Activated T-cell treated with anti-CD3 and anti-CD28 coated beads, Interleukin-2, amount 50 U/mL, for 4 hours (primary cell): ENCODE data around the gene MDN1. TPM values are rescaled to one million over a fixed set of nuclear protein-coding genes. Genes with fewer than 3 reads are reported as not detected.
"Not testable (repeated sequence)": the region's sequence is repeated elsewhere in the genome, so short reads cannot be mapped to it uniquely, and the experiment has no call there.

Experiments used
- ATAC-seq, 2 donors: fragments of 200-7000 bp; cut with Tn5 transposase; one replicate each; pipeline ENCODE4 v1.10.0; 2021
- DNase-seq: peaks from one replicate; pipeline ENCODE4 v3.0.0-alpha.2; 2020
- H3K27me3 Mint-ChIP-seq: one replicate; pipeline ENCODE4 v1.8.0; 2021; ENCODE audit warnings: low read depth, mixed read lengths
- H3K36me3 Mint-ChIP-seq: one replicate; pipeline ENCODE4 v1.8.0; 2022; ENCODE audit warnings: mixed read lengths; ENCODE audit not compliant: insufficient read depth
- H3K4me1 Mint-ChIP-seq: one replicate; pipeline ENCODE4 v1.8.0; 2021; ENCODE audit warnings: low read depth, mixed read lengths
- H3K4me3 Mint-ChIP-seq: one replicate; pipeline ENCODE4 v1.8.0; 2021; ENCODE audit warnings: mild to moderate bottlenecking, moderate library complexity, mixed read lengths
- H3K9me3 Mint-ChIP-seq: one replicate; pipeline ENCODE4 v1.8.0; 2021; ENCODE audit warnings: mixed read lengths
- total RNA-seq, 3 donors: library from RNA; stranded (reverse); gene quantifications; one replicate each; pipeline ENCODE4 v1.2.1, GENCODE V29; 2021

MDN1 gene
- total RNA-seq, result 10 to 100 TPM; 74.7 to 93.0 (median 86.3) TPM

DNA sequence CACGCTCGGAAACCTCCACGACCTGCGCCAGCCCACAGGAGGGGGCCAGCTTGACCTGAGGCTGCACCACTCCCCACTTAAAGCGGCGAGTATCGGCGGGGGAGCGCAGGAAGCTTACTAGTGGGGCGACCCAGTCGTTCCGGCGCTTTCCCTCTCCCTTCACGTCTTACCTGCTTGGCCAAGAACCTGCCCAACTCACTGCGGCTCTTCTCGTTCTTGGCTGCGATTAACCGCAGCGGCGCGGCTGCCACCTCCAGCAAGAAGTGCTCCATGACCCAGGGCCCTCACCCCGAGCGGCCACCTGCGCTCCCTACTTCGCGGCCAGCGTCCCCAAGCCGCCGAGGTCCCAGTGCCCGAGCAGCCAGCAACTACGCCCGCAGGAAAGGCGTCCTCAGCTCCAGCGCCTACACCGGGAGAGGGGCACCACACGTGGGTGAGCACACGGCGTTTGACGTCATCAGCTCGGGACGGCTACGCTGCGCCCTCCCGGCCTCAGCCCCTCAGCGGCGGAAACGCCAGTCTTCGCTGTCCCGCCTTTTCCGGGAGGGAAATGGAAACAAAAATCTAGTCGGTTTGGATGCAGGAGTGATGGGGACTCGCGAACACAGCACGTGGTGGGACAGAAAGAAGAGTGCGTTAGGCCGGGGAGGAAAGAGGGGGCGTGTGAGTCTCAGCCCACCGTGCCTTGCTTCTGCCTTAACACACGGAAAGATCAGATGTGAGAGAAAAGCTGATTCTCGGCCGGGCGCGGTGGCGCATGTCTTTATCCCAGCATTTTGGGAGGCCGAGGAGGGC is at the start of gene MDN1:
MDN1 (minus strand) TSS at position 459 of the 795 bp plus-strand sequence; CDS start at position 272, 187 bp downstream.
- Mint-ChIP-seq H3K36me3 (no peaks in the 10 kb centered on the region), H3K4me3 (peak within 1 kb of the TSS; percentile 95), H3K4me1 (peaks cover 34% of the 10 kb centered on the region), H3K27me3 (no peaks in the 10 kb centered on the region), H3K9me3 (no peaks in the 10 kb centered on the region)
- ATAC-seq (peak; percentile 95 to 96), DNase-seq (peak; percentile 85)

DNA sequence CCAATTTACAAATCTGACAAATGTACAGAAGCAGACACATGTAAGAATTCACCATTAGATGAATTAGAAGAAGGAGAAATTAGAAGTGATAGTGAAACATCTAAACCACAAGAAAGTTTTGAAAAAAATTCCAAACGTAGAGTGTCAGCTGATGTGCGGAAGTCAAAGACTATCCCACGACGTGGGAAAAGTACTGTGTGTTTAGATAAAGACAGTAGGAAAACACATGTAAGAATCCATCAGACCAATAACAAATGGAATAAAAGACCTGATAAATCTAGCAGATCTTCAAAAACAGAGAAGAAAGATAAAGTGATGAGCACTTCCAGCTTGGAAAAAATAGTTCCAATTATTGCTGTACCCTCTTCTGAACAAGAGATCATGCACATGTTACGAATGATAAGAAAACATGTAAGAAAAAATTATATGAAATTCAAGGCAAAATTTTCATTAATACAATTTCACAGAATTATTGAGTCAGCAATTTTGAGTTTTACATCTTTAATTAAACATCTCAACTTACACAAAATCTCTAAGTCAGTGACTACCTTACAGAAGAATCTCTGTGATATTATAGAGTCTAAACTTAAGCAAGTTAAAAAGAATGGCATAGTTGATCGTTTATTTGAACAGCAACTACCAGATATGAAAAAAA is 46.6 kb upstream of the MDN1 start:
- Mint-ChIP-seq H3K36me3 (peaks cover 49% of the 10 kb centered on the region), H3K4me3 (no peak overlapping the region), H3K9me3 (no peaks in the 10 kb centered on the region), H3K4me1 (peaks cover 9% of the 10 kb centered on the region), H3K27me3 (no peaks in the 10 kb centered on the region)
- DNase-seq (no peak), ATAC-seq (no peak)

DNA sequence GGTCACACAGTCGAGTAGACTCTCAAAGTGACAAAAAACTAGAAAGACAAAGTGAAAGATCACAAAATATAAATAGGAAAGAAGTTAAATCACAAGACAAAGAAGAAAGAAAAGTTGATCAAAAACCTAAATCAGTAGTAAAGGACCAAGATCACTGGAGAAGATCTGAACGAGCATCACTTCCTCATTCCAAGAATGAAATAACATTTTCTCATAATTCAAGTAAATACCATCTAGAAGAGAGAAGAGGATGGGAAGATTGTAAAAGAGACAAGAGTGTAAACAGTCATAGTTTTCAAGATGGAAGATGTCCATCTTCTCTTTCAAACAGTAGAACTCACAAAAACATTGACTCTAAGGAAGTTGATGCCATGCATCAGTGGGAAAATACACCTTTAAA is 43.1 kb upstream of the MDN1 start:
- peaks cover 48% of the 10 kb centered on the region for H3K36me3 Mint-ChIP-seq
- no peaks in the 10 kb centered on the region for H3K9me3 Mint-ChIP-seq
- no peak for ATAC-seq
- peaks cover 15% of the 10 kb centered on the region for H3K4me1 Mint-ChIP-seq
- DNase-seq, result no peak
- no peak overlapping the region for H3K4me3 Mint-ChIP-seq
- H3K27me3 Mint-ChIP-seq, result no peaks in the 10 kb centered on the region

DNA sequence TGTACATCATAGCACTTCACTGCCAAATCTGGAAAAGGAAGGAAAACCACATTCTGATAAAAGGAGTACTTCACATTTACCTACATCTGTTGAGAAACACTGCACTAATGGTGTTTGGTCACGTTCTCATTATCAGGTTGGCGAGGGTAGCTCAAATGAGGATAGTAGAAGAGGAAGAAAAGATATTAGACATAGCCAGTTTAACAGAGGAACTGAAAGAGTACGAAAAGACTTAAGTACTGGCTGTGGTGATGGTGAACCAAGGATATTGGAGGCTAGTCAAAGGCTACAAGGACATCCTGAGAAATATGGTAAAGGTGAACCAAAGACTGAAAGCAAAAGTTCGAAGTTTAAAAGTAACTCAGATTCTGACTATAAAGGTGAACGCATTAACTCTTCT is 42.7 kb upstream of the MDN1 start:
- ATAC-seq, result no peak

DNA sequence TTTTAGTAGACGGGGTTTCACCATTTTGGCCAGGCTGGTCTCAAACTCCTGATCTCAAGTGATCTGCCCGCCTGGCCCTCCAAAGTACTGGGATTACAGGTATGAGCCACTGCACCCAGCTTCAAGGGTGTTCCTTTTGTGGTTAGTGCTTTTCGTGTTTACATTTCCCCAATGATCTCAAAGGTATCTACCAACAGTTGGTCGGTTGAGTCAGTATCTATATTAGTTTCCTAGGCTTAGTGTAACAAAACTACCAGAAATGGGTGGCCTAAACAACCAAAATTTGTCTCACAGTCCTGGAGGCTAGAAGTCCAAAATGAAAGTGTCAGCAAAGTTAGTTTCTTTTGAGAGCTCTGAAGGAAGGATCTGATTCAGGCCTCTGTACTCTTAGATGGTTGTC is 40.1 kb upstream of the MDN1 start:
- H3K4me3 Mint-ChIP-seq, result no peak overlapping the region
- DNase-seq (no peak), ATAC-seq (peak; percentile 46 to 48)
- H3K9me3 Mint-ChIP-seq, result no peaks in the 10 kb centered on the region
- peaks cover 53% of the 10 kb centered on the region for H3K36me3 Mint-ChIP-seq
- H3K4me1 Mint-ChIP-seq, result peaks cover 15% of the 10 kb centered on the region
- no peaks in the 10 kb centered on the region for H3K27me3 Mint-ChIP-seq

More for the DNA sequence above, 42.7 kb upstream of the MDN1 start:
- peaks cover 44% of the 10 kb centered on the region for H3K36me3 Mint-ChIP-seq
- H3K4me3 Mint-ChIP-seq, result no peak overlapping the region
- no peaks in the 10 kb centered on the region for H3K9me3 Mint-ChIP-seq
- peaks cover 15% of the 10 kb centered on the region for H3K4me1 Mint-ChIP-seq
- no peaks in the 10 kb centered on the region for H3K27me3 Mint-ChIP-seq
- no peak for DNase-seq

DNA sequence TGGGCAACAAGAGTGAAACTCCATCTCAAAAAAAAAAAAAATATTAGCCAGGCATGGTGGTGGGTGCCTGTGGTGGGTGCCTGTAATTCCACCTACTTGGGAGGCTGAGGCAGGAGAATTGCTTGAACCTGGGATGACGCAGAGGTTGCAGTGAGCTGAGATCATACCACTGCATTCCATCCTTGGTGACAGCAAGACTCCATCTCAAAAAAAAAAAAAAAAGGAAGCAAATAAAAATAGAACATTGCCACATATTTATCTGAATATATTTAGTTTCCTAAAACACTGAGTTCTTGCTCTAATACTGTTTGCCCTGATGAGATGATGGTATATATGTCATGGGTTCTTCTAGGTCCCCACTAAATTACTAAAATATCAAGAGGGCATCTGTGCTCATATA is 38.4 kb upstream of the MDN1 start:
- DNase-seq (no peak), ATAC-seq (no peak)
- Mint-ChIP-seq H3K27me3 (no peaks in the 10 kb centered on the region), H3K9me3 (no peaks in the 10 kb centered on the region), H3K4me1 (peaks cover 15% of the 10 kb centered on the region), H3K36me3 (peaks cover 51% of the 10 kb centered on the region), H3K4me3 (no peak overlapping the region)

GRCh38 chr6:89853068-89853467 is 33.5 kb upstream of the MDN1 start:
- Mint-ChIP-seq H3K4me1 (peaks cover 7% of the 10 kb centered on the region), H3K36me3 (peaks cover 38% of the 10 kb centered on the region), H3K9me3 (no peaks in the 10 kb centered on the region), H3K27me3 (no peaks in the 10 kb centered on the region), H3K4me3 (no peak overlapping the region)
- DNase-seq, result no peak
- ATAC-seq, result no peak

- not testable (repeated sequence) for ATAC-seq
- H3K4me1 Mint-ChIP-seq, result peaks cover 17% of the 10 kb centered on the region
Observed at GRCh38 chr6:89847513-89847912, 27.9 kb upstream of the MDN1 start.

GRCh38 chr6:89843070-89843469 is 23.5 kb upstream of the MDN1 start:
- peaks cover 29% of the 10 kb centered on the region for H3K4me1 Mint-ChIP-seq
- no peaks in the 10 kb centered on the region for H3K27me3 Mint-ChIP-seq
- peaks cover 12% of the 10 kb centered on the region for H3K36me3 Mint-ChIP-seq
- no peak for ATAC-seq
- no peak overlapping the region for H3K4me3 Mint-ChIP-seq
- H3K9me3 Mint-ChIP-seq, result no peaks in the 10 kb centered on the region
- DNase-seq, result no peak

More at GRCh38 chr6:89847513-89847912, 27.9 kb upstream of the MDN1 start:
- not testable (repeated sequence) for H3K9me3 Mint-ChIP-seq, H3K4me3 Mint-ChIP-seq, DNase-seq, H3K27me3 Mint-ChIP-seq
- peaks cover 17% of the 10 kb centered on the region for H3K36me3 Mint-ChIP-seq

- DNase-seq (no peak), ATAC-seq (no peak)
- no peak overlapping the region for H3K4me3 Mint-ChIP-seq
- no peaks in the 10 kb centered on the region for H3K27me3 Mint-ChIP-seq
- peaks cover 32% of the 10 kb centered on the region for H3K4me1 Mint-ChIP-seq
- H3K36me3 Mint-ChIP-seq, result peaks cover 12% of the 10 kb centered on the region
- no peaks in the 10 kb centered on the region for H3K9me3 Mint-ChIP-seq
Observed at GRCh38 chr6:89842228-89842627, 22.6 kb upstream of the MDN1 start.

GRCh38 chr6:89840538-89840937 is 20.9 kb upstream of the MDN1 start:
- peaks cover 22% of the 10 kb centered on the region for H3K36me3 Mint-ChIP-seq
- peaks cover 44% of the 10 kb centered on the region for H3K4me1 Mint-ChIP-seq
- no peak overlapping the region for H3K4me3 Mint-ChIP-seq
- no peaks in the 10 kb centered on the region for H3K27me3 Mint-ChIP-seq
- ATAC-seq (no peak), DNase-seq (no peak)
- H3K9me3 Mint-ChIP-seq, result no peaks in the 10 kb centered on the region

DNA sequence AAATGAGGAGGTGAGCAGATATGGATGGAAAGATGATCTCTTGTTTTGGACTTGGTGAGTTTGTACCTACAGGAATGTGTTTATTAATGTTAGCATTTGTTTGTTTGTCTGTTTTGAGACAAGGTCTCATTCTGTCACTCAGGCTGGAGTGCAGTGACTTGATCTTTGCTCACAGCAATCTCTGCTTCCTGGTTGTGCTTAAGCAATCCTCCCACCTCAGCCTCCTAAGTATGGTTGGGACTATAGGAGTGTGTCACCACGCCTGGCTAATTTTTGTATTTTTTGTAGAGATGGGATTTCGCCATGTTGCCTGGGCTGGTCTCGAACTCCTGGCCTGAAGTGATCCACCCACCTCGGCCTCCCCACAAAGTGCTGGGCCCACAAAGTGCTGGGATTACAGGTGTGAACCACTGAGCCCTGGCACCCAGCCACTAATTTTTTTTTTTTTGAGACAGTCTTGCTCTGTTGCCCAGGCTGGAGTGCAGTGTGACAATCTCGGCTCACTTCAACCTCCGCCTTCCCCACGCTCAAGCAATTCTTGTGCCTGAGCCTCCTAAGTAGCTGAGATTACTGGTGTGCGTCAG is 17.1 kb upstream of the MDN1 start:
- peaks cover 29% of the 10 kb centered on the region for H3K36me3 Mint-ChIP-seq
- no peaks in the 10 kb centered on the region for H3K9me3 Mint-ChIP-seq
- H3K27me3 Mint-ChIP-seq, result no peaks in the 10 kb centered on the region
- peaks cover 52% of the 10 kb centered on the region for H3K4me1 Mint-ChIP-seq
- peak overlapping the region; percentile 11 for H3K4me3 Mint-ChIP-seq
- no peak for DNase-seq
- no peak for ATAC-seq

DNA sequence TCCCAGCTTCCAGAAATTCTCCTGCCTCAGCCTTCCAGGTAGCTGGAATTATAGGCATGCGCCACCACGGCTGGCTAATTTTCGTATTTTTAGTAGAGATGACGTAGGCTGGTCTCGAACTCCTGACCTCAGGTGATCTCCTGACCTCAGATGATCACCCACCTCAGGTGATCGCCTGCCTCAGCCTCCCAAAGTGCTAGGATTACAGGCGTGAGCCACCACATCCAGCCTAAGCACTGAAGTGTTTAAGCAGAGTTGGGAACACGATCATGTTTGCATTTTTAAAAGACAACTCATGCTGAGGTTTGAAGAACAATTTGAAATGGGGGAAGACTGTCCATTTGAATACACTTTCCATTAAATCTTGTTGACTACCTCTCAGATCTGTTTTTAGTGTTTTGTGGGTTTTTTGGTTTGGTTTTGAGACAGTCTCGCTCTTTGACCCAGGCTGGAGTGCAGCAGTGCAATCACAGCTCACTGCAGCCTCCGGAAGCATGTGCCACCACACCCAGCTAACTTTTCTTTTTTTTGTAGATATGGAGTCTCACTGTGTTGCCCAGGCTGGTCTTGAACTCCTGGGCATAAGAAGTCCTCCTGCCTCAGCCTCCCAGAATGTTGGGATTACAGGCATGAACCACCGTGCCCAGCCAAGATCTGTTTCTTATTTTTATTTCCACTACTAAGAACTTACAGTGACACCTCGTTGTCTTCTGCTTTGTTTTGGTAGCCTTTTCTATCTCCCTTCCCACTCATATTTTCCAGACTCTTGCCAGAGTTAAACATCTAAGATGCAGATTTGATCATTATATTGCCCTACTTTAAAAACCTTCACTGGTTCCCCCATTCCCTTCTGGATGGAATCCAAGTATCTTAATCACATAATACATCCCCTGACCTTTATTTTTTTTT is 15.5 kb upstream of the MDN1 start:
- H3K4me1 Mint-ChIP-seq, result peaks cover 58% of the 10 kb centered on the region

More for the DNA sequence above, 15.5 kb upstream of the MDN1 start:
- DNase-seq (no peak), ATAC-seq (peak; percentile 85 to 87)
- Mint-ChIP-seq H3K4me3 (peak overlapping the region; percentile 48), H3K36me3 (peaks cover 26% of the 10 kb centered on the region), H3K27me3 (no peaks in the 10 kb centered on the region), H3K9me3 (no peaks in the 10 kb centered on the region)
